Activated T-helper 1 cell treated with anti-CD3 and anti-CD28 coated beads, Interleukin-12 subunit alpha, Interleukin-12 subunit beta, Interleukin-2, Interleukin-4 antibody, amounts not matched to agents 30 ng/mL and 10 ng/mL and 1 ng/mL, durations not matched to agents 14 hours and 24 hours and 36 hours (primary cell): ENCODE results near the gene KRT79. TPM values are rescaled to one million over a fixed set of nuclear protein-coding genes. Genes with fewer than 3 reads are reported as not detected.
A peak's percentile ranks its signal among the peaks of the same experiment; 100 is the strongest.
"Not testable (repeated sequence)": the region's sequence is repeated elsewhere in the genome, so short reads cannot be mapped to it uniquely, and the experiment has no call there.

Experiments
- DNase-seq: peaks from one replicate; pipeline ENCODE4 v3.0.0; 2021; ENCODE audit warnings: low spot score
- H3K27ac Mint-ChIP-seq: one replicate; pipeline ENCODE4 v1.8.0; 2021; ENCODE audit warnings: mild to moderate bottlenecking, mixed read lengths
- H3K27me3 Mint-ChIP-seq: one replicate; pipeline ENCODE4 v1.8.0; 2022; ENCODE audit warnings: mild to moderate bottlenecking, moderate library complexity, mixed read lengths; ENCODE audit not compliant: insufficient read depth
- H3K36me3 Mint-ChIP-seq: one replicate; pipeline ENCODE4 v1.8.0; 2021; ENCODE audit warnings: low read depth, mixed read lengths
- H3K4me1 Mint-ChIP-seq: one replicate; pipeline ENCODE4 v1.8.0; 2021; ENCODE audit warnings: low read depth, mixed read lengths
- H3K4me3 Mint-ChIP-seq: one replicate; pipeline ENCODE4 v1.8.0; 2021; ENCODE audit warnings: mild to moderate bottlenecking, moderate library complexity, mixed read lengths
- H3K9me3 Mint-ChIP-seq: one replicate; pipeline ENCODE4 v1.8.0; 2021; ENCODE audit warnings: mixed read lengths
- intact Hi-C: fragments of 100-400 bp; cut with micrococcal nuclease; formaldehyde crosslinking; loops from one replicate; pipeline ENCODE4 v1.15.1; 2024
- total RNA-seq: library from RNA; stranded (reverse); gene quantifications from 2 replicates; pipeline ENCODE4 v1.2.3, GENCODE V29; 2022

The KRT79 gene
- not detected in 2 replicates for total RNA-seq

DNA sequence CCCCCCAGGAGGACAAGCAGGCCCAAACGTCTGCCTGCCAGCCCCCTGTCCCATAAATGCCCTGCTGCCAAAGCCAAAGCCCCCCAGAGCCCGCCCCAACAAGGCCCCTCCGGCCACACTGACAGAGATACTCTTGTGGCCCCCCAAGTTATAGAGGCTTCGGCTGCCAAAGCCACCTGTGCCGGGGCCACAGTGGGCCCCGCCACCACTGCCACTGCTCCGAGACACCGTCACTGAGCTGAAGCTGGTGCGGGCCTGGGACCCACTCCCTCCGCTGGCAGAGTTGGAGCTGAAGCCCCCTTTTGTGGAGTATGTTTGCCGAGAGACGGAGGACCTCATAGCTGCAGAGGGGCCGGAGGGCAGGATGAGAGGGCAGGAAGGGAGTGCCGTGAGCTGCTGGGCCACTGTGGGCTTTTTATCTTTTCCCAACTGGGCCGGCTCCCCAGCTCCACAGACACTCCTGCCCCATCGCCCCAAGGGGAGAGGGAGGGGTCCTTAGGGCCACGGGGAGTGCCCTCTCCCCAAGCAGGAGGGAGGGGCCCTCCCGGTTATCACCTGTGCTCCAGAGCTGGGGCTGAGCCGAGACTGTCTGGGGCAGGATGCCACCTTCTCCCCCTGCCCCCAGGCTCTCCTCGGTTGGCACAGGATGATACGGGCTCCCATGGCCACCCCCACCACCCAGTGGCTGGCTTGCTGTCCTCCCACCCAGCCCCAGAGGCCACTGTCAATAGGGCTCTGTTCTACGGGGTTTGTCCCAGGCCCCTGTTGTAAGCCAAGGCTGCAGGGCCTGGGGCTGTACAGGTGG lies at the start of gene KRT79:
TSS of gene KRT79 (minus strand) at position 390 of the 805 bp plus-strand sequence. CDS start at position 339, 51 bp downstream.
- Mint-ChIP-seq H3K4me1 (peaks cover 31% of the 10 kb centered on the region), H3K27ac (no peak within 1 kb of the TSS), H3K4me3 (no peak within 1 kb of the TSS), H3K27me3 (peaks cover 3% of the 10 kb centered on the region), H3K36me3 (no peaks in the 10 kb centered on the region), H3K9me3 (no peaks in the 10 kb centered on the region)
- no peak for DNase-seq
- intact Hi-C loops, result no loop called here

DNA sequence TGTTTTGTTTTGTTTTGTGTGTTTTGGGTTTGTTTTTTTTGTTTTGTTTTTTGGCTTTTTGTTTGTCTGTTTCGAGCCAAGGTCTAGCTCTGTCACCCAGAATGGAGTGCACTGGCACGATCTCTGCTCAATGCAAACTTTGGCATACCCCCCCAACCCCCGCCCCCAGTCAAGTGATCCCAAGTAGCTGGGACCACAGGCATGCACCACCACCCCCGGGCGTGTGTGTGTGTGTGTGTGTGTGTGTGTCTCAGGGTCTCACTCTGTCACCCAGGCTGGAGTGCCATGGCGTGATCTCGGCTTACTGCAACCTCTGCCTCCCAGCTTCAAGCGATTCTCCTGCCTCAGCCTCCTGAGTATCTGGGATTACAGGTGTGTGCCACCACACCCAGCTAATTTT lies 46.4 kb upstream of the KRT79 start:
- intact Hi-C loops, result loop anchor here (1.0 kb wide), 3 partner anchors 101 to 724 kb away; no protein-coding TSS in a partner anchor
- H3K4me3 Mint-ChIP-seq, H3K9me3 Mint-ChIP-seq, H3K27ac Mint-ChIP-seq, H3K4me1 Mint-ChIP-seq, DNase-seq, H3K36me3 Mint-ChIP-seq: not testable (repeated sequence)
- H3K27me3 Mint-ChIP-seq, result peaks cover 14% of the 10 kb centered on the region

DNA sequence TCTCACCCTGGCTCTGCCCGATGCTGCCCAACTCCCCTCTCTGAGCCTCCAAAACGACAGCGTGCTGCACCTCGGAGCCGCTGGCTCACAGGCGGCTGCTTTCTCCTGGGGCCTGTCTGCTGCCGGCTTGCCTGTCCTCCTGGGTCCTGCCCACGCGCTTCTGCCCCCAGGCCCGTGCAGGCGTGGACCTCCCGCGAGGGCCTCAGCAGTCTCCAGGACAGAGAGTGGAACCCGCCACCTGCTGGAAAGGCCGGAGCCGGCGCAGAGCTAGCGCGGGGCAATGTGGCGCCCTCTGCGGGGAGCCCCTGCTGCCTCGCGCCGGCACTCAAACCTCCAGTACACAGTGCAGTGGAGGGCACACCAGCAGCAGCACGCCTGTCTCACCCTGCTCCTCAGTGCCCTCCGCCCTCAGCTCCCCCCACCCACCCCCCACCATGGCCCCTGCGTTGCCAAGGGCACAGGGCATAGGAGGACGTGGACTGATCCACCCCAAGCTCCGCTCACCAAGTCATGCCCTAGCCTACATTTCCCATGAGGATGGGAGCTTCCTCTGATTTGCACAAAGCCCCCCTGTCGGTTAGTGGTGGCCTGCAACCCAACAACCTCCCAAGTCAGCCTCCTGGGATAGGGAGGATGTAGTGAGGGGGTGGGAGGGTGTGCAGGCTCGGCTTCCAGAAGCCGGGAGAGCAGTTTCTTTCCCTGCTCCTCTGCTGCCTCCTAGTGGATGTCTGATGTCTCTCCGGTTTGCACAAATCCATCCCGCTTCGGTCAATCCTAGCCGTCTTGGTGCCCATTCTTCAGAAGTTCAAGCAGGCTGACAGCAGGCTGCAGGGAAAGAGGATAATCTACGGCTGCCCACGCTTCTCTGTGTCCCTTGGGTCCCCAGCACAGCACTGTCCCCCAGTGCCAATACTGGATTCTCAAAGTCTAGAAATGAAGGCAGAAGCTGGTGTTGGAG lies 45.6 kb upstream of the KRT79 start:
- Mint-ChIP-seq H3K4me3 (peak overlapping the region; percentile 72), H3K27ac (no peak overlapping the region), H3K9me3 (no peaks in the 10 kb centered on the region), H3K36me3 (no peaks in the 10 kb centered on the region), H3K27me3 (peaks cover 13% of the 10 kb centered on the region), H3K4me1 (peaks cover 9% of the 10 kb centered on the region)
- intact Hi-C loops, result loop anchor here (1.0 kb wide), 5 partner anchors 102 to 727 kb away; no protein-coding TSS in a partner anchor
- peak; percentile 69 for DNase-seq

DNA sequence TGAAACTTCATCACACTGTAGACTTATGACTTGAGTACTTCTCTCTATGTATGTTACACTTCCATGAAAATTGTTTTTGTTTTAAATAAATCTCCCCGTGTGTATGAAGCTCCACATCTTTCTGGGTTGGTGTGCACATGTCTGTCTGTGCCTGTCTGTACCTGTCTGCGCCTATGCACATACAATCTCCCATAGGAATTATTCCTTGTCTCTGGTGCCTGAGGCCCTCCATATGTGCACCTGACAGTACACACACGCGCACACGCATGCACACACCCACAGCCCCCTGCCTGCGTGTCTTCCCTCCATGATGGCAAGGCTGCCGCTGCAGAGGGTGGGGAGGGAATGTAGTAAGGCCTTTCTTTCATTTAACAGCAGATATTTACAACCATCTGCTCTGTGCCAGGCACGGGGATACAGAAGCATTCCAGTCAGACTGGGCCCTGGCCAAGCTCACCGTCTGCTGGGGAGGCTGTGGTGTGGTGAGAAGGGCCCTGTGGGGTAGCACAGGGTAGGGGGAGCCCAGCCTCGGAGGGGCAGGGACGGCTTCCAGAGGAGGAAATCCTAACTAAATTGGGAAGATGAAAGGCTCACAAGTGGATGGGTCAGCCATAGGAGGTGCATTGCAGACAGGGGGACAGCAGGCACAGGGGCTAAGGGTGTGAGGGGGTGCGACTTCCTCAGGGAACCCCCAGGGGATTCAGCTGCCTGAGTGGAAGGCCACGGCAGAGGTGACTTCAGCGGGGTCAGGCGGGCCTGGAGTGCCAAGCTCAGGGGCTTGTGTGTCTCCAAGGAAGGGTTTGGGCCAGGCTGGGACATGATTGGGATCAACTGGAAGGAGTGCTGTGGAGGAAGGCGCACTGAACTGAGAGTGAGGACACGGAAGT lies 44.6 kb upstream of the KRT79 start:
- Mint-ChIP-seq H3K4me3 (no peak overlapping the region), H3K27ac (no peak overlapping the region), H3K27me3 (peaks cover 10% of the 10 kb centered on the region), H3K4me1 (peaks cover 15% of the 10 kb centered on the region), H3K36me3 (no peaks in the 10 kb centered on the region), H3K9me3 (no peaks in the 10 kb centered on the region)
- no peak for DNase-seq
- intact Hi-C loops, result loop anchor here (1.0 kb wide), 2 partner anchors 295 to 726 kb away; no protein-coding TSS in a partner anchor

DNA sequence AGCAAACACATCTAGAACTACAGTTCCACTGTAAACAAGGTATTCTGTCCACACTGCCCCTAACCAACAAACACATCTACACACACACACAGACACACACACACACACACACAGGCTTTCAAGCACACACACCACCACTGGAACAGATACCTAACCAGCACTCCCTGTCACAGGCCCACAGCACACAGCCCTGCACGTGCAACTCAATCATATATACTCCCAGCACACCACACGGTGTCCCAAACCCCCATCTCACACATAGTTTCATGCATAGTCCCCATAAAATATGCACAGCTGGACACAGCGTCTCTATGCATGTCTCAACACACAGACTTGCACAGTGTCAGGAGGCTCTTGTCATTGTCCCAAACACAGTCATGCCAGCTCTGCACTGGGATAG lies 43.1 kb upstream of the KRT79 start:
- Mint-ChIP-seq H3K4me1 (peaks cover 22% of the 10 kb centered on the region), H3K9me3 (no peaks in the 10 kb centered on the region), H3K27ac (no peak overlapping the region), H3K36me3 (no peaks in the 10 kb centered on the region), H3K27me3 (peaks cover 19% of the 10 kb centered on the region), H3K4me3 (no peak overlapping the region)
- no peak for DNase-seq
- intact Hi-C loops, result no loop called here

DNA sequence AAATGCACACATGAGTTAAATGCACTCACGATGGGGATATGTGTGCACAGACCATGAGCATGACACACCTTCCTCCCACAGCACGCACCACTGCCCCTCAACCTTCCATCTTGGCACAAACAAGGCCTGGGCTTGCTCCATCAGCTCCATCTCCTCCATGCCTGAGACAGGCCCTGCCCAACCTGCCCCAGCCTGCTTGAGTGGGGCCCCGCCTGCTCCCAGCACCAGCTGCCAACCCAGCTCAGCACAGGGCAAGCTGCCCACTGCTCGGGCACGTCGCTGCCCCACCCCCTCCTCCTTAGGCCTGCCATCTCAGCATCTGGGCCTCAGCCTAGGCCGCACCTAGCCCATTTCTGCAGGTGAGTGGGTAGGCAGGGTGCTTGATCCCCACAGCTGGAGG lies 42.3 kb upstream of the KRT79 start:
- Mint-ChIP-seq H3K4me3 (no peak overlapping the region), H3K36me3 (no peaks in the 10 kb centered on the region), H3K9me3 (no peaks in the 10 kb centered on the region), H3K4me1 (peaks cover 22% of the 10 kb centered on the region), H3K27ac (no peak overlapping the region), H3K27me3 (peaks cover 17% of the 10 kb centered on the region)
- DNase-seq, result no peak
- intact Hi-C loops, result no loop called here

DNA sequence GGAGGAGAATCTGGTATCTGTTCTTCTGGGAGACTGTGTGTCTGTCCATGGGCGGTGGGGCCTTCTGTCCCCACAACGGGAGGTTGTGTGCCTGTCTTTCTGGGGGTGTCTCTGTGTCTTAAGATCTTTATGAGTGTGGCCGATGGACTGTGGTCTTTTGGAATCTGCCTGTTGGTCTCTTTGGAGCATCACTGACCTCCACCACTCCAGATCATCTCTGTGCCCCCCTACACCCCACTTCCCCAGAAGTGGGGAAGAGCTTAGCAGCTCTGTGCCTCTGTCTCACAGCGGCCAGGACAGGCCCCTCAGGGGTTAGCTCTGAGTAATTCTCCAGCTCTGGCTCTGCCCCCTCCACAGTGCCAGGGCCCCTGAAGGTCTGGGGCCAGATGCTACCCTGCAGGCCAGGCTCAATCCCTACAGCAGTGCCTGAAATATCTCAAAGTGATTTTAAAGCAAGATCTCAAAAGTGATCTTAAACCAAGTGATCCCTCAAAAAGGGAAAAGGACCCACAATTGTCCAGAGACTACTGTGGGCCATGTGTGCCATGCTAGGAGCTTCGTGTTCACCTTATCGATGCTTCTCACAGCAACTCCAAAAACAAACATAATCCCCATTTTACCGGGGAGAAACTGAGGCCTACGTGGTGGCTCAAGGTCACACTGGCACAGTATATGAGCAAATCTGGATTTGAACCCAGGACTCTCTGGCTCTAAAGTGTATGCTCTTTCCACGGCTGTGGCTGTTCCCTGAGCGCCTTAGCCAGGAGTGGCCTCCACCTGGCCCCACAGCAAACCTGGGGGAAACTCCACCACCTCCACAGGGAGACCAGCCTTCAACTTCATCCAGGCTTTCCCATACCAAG lies 40.7 kb upstream of the KRT79 start:
- no peaks in the 10 kb centered on the region for H3K36me3 Mint-ChIP-seq
- peak overlapping the region; percentile 64 for H3K27ac Mint-ChIP-seq
- H3K4me3 Mint-ChIP-seq, result peak overlapping the region; percentile 70
- intact Hi-C loops, result no loop called here
- no peak for DNase-seq
- H3K9me3 Mint-ChIP-seq, result no peaks in the 10 kb centered on the region
- H3K4me1 Mint-ChIP-seq, result peaks cover 17% of the 10 kb centered on the region
- peaks cover 10% of the 10 kb centered on the region for H3K27me3 Mint-ChIP-seq

DNA sequence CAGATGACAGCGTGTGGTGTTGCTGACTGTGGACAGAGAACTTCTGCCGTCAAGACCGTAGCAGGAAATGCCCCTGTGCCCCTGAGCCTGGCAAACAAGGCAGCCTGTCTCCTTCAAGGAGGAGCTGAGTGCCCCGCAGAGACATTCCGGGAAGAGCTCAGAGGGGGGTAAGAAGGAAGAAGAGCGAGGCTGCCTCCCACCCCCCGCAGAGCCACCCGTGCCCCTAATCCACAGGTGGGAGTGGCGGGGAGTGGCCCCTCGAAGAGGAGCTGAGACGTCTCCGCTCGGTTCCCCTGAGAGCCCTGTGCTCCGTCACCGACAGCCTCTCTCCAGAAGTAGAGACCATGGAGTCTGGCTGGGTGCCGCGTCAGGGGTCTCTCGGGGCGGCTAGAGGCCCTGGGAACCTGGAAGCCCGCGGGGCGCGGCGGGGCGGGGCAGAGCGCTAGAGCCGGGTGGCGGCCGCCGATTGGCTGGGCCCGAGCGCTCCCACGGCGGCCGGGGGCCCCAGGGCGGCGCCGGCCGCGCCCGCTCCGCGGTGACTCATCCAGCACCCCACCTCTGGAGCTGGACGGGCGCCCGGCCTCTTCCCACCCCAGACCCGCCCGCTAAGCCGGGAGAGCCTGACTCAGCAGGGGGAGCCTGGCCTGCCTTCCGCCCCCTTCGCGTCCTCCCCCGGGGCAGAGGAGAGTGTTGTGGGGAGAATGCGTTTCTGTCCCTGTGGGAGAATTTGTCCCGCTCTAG lies 39.9 kb upstream of the KRT79 start:
- peaks cover 12% of the 10 kb centered on the region for H3K27me3 Mint-ChIP-seq
- H3K36me3 Mint-ChIP-seq, result no peaks in the 10 kb centered on the region
- H3K4me1 Mint-ChIP-seq, result peaks cover 15% of the 10 kb centered on the region
- no peaks in the 10 kb centered on the region for H3K9me3 Mint-ChIP-seq
- peak overlapping the region; percentile 70 for H3K4me3 Mint-ChIP-seq
- intact Hi-C loops, result no loop called here
- DNase-seq, result peak; percentile 51
- H3K27ac Mint-ChIP-seq, result peak overlapping the region; percentile 68

DNA sequence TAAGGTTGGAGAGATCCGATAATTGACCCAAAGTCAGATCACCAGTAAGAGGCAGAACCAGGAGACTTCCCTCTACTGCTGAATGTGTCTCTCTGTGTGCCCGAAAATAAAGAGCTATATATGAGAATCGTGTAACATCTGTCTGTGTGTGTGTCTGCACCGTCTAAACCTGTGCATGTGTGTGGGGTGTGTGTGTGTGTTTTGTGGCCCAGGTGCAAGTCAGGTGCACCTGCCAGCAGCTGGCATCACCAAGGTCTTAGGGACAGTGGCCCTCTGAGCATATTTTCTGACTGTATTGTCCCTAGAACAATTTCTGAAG lies 39.4 kb upstream of the KRT79 start:
- Mint-ChIP-seq H3K4me3 (peak overlapping the region; percentile 66), H3K36me3 (no peaks in the 10 kb centered on the region), H3K4me1 (peaks cover 15% of the 10 kb centered on the region), H3K27me3 (peaks cover 12% of the 10 kb centered on the region), H3K9me3 (no peaks in the 10 kb centered on the region), H3K27ac (peak overlapping the region; percentile 68)
- DNase-seq, result no peak
- intact Hi-C loops, result no loop called here

DNA sequence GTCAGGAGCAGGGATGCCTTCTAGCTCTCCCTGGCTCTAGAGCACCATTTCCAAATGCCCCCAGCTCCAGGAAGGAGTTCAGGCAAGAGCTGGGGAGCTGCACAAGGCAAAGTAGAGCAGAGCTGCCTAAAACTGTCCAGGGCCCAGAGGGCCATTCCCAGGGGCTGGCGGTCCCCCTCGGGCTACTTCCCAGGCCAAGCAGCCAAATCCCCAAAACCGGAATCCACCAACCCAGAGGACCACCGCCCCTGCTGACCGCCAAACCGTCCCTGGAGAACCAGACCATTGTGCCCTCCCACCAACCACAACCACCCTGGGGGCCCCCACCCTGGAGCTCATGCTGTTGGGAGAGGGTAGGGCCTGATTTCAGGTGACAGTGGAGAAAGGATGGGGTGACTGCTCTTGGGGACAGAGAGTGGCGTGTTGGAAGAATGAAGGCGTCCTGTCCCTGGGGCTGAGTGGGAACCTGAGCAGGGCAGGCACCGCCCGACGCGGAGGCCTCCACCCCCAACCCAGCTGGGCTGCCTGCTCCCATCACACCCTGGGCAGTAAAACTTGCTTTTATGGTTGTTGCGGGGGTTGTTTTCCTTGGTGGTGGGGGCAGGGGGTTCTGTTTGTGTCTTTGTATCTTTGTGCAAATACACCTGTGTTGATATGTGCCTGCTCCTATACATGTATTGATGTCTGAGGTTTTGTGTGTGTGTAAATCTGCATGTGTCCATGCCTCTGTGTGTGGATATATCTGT lies 38.7 kb upstream of the KRT79 start:
- Mint-ChIP-seq H3K27me3 (peaks cover 12% of the 10 kb centered on the region), H3K4me1 (peaks cover 15% of the 10 kb centered on the region), H3K9me3 (no peaks in the 10 kb centered on the region), H3K36me3 (no peaks in the 10 kb centered on the region), H3K27ac (peak overlapping the region; percentile 42), H3K4me3 (peak overlapping the region; percentile 66)
- DNase-seq, result no peak
- intact Hi-C loops, result no loop called here
